ENCODE results near the gene ZBTB6. TPM values are rescaled to one million over a fixed set of nuclear protein-coding genes. Genes with fewer than 3 reads are reported as not detected.

Gene ZBTB6
- total and polyA plus RNA-seq, 2 of the 13 experiments (the other 11 are each of a cell fraction or from before 2014, with no cell fraction given), result 3.7 to 7.1 TPM

- TF ChIP-seq ZBTB49 (CRISPR knock-in tag; IDR thresholded peaks at IDR 0.05; ENCODE audit: borderline replicate concordance) (no peak), TGIF2 (CRISPR knock-in tag; IDR thresholded peaks at IDR 0.05) (no peak), RAD51 (IDR thresholded peaks at IDR 0.05; ENCODE audit: borderline replicate concordance) (no peak), ZNF747 (CRISPR knock-in tag; IDR thresholded peaks at IDR 0.05; ENCODE audit: borderline replicate concordance) (no peak), ZNF788 (CRISPR knock-in tag; IDR thresholded peaks at IDR 0.05; ENCODE audit: borderline replicate concordance) (peak; percentile 64; the same call in 1 of the 2 replicates), ZNF441 (CRISPR knock-in tag; IDR thresholded peaks at IDR 0.05; ENCODE audit: borderline replicate concordance) (peak; percentile 39; the same call in 1 of the 2 replicates), ZSCAN21 (CRISPR knock-in tag; IDR thresholded peaks at IDR 0.05; ENCODE audit: borderline replicate concordance) (0 out of 2 replicates have a peak, but pooled peaks have one; percentile 55), ZNF543 (CRISPR knock-in tag; IDR thresholded peaks at IDR 0.05) (no peak), ZFY (CRISPR knock-in tag; IDR thresholded peaks at IDR 0.05) (peak; percentile 91), ZBTB34 (CRISPR knock-in tag; IDR thresholded peaks at IDR 0.05) (no peak), ZBTB20 (CRISPR knock-in tag; IDR thresholded peaks at IDR 0.05; ENCODE audit: borderline replicate concordance, low read depth) (0 out of 2 replicates have a peak, but pooled peaks have one; percentile 13), MATR3 (CRISPR knock-in tag; IDR thresholded peaks at IDR 0.05) (no peak), PREB (CRISPR knock-in tag; IDR thresholded peaks at IDR 0.05) (no peak), SCMH1 (CRISPR knock-in tag; IDR thresholded peaks at IDR 0.05; ENCODE audit: borderline replicate concordance) (no peak), IRF1 (CRISPR knock-in tag; IDR thresholded peaks at IDR 0.05; ENCODE audit: low read depth) (no peak), SNRNP70 (IDR thresholded peaks at IDR 0.05; ENCODE audit: low read depth, low read length) (no peak), GRHL1 (CRISPR knock-in tag; conservative IDR thresholded peaks at IDR 0.05) (no peak), HOXA5 (CRISPR knock-in tag; IDR thresholded peaks at IDR 0.05) (peak; percentile 90), ZBTB46 (CRISPR knock-in tag; IDR thresholded peaks at IDR 0.05; ENCODE audit: borderline replicate concordance) (no peak)
Observed at GRCh38 chr9:122940749-122941581, 27.8 kb upstream of the ZBTB6 start, which contains the start of gene RABGAP1 (continued).

Data from HepG2 (cell line).